NCI-H524 (cell line): ENCODE results near the gene TLX3.
A peak's percentile ranks its signal among the peaks of the same experiment; 100 is the strongest.

Source experiments
- DNase-seq, 2 experiments: peaks; one replicate each; lab custom pipeline; 2025; lab: John Stamatoyannopoulos, UW

TLX3 gene

GRCh38 chr5:171306166-171306565 lies 2.9 kb upstream of the TLX3 start:
- DNase-seq = no peak

- no peak for DNase-seq
Observed at GRCh38 chr5:171306781-171307591, 2.1 kb upstream of the TLX3 start.

- DNase-seq = no peak
Observed at GRCh38 chr5:171307789-171308452, 1.1 kb upstream of the TLX3 start.

GRCh38 chr5:171309276-171310211 lies 496 bp downstream of the TLX3 start:
- DNase-seq = peak in 1 of 2 experiments; percentile 15

GRCh38 chr5:171310212-171310818 lies 1.3 kb downstream of the TLX3 start:
- DNase-seq = peak in 1 of 2 experiments; percentile 26

- DNase-seq = no peak
Observed at GRCh38 chr5:171310819-171311321, 1.8 kb downstream of the TLX3 start.

- DNase-seq = no peak
Observed at GRCh38 chr5:171311322-171312077, 2.5 kb downstream of the TLX3 start.

- no peak for DNase-seq
Observed at GRCh38 chr5:171312129-171312974, 3.3 kb downstream of the TLX3 start.

- no peak for DNase-seq
Observed at GRCh38 chr5:171313481-171314206, 4.6 kb downstream of the TLX3 start.

- no peak for DNase-seq
Observed at GRCh38 chr5:171314728-171315385, 5.8 kb downstream of the TLX3 start.

- DNase-seq = no peak
Observed at GRCh38 chr5:171315386-171315891, 6.4 kb downstream of the TLX3 start.

GRCh38 chr5:171315925-171316257 lies 6.8 kb downstream of the TLX3 start:
- no peak for DNase-seq

- no peak for DNase-seq
Observed at GRCh38 chr5:171316258-171317121, 7.4 kb downstream of the TLX3 start.

GRCh38 chr5:171317230-171317629 lies 8.2 kb downstream of the TLX3 start:
- no peak for DNase-seq

- DNase-seq = no peak
Observed at GRCh38 chr5:171318026-171318425, 9.0 kb downstream of the TLX3 start.

GRCh38 chr5:171321447-171321846 lies 12.4 kb downstream of the TLX3 start:
- DNase-seq = no peak

- no peak for DNase-seq
Observed at GRCh38 chr5:171322527-171322926, 13.5 kb downstream of the TLX3 start.

GRCh38 chr5:171323007-171323406 lies 14.0 kb downstream of the TLX3 start:
- no peak for DNase-seq
